NB4 (cell line): Measurements from ENCODE around the gene DAW1.

Experiments
- DNase-seq: peaks from one replicate; pipeline ENCODE4 v3.0.0; 2010; ENCODE audit warnings: low read depth
- H3K4me3 ChIP-seq: one replicate; pipeline ENCODE4 v1.5.1; 2011; ENCODE audit warnings: mild to moderate bottlenecking, low read depth, low read length, moderate library complexity
- CTCF ChIP-seq: IDR thresholded peaks from one replicate; pipeline ENCODE4 v1.5.1; 2012; ENCODE audit warnings: low read depth, low read length
- MYC ChIP-seq: IDR thresholded peaks from 2 replicates; pipeline ENCODE4 v1.6.1; 2011; ENCODE audit warnings: low read depth, low read length
- POLR2A ChIP-seq: IDR thresholded peaks from 2 replicates; pipeline ENCODE4 v1.6.1; 2011; ENCODE audit warnings: mild to moderate bottlenecking; ENCODE audit not compliant: insufficient read length; ENCODE audit errors: extremely low read depth
- TF ChIP-seq, protein P1 (sequence below): IDR thresholded peaks from 2 replicates; pipeline ENCODE4 v1.6.1; 2011; ENCODE audit warnings: low read depth, low read length

Gene DAW1

GRCh38 chr2:227960317-227960716, 88.9 kb downstream of the DAW1 start:
- no peak overlapping the region for H3K4me3 ChIP-seq
- DNase-seq = no peak

GRCh38 chr2:227971619-227972230, 100.3 kb downstream of the DAW1 start:
- DNase-seq = no peak
- TF ChIP-seq CTCF (no peak), POLR2A (no peak), MYC (no peak)
- TF ChIP-seq, protein P1, sequence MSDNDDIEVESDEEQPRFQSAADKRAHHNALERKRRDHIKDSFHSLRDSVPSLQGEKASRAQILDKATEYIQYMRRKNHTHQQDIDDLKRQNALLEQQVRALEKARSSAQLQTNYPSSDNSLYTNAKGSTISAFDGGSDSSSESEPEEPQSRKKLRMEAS = no peak
- H3K4me3 ChIP-seq = no peak overlapping the region

More at GRCh38 chr2:227960317-227960716, 88.9 kb downstream of the DAW1 start:
- no peak for TF ChIP-seq POLR2A
- TF ChIP-seq, protein P1 = no peak
- no peak for TF ChIP-seq MYC
- no peak for TF ChIP-seq CTCF

GRCh38 chr2:227973241-227973640, 101.8 kb downstream of the DAW1 start:
- no peak for DNase-seq
- no peak overlapping the region for H3K4me3 ChIP-seq
- TF ChIP-seq MYC (no peak), CTCF (no peak), POLR2A (no peak)
- TF ChIP-seq, protein P1 = no peak
